HepG2 (cell line): ENCODE data around the gene DOK1. TPM values are rescaled to one million over a fixed set of nuclear protein-coding genes. Genes with fewer than 3 reads are reported as not detected.

Source experiments
- E2F1 ChIP-seq: sonication (generic); formaldehyde crosslinking; IDR thresholded peaks from 2 replicates; pipeline ENCODE4 v1.5.0; 2020; ENCODE audit warnings: missing genetic modification reagents
- EZH2 ChIP-seq: conservative IDR thresholded peaks from 2 replicates; pipeline ENCODE4 v1.6.1; 2012; ENCODE audit warnings: mild to moderate bottlenecking, low read depth, low read length, moderate library complexity
- KDM5A ChIP-seq: fragments of 200-600 bp; sonication (generic); IDR thresholded peaks from 2 replicates; pipeline ENCODE4 v1.7.0; 2018; ENCODE audit warnings: antibody characterized with exemption, mild to moderate bottlenecking, low read length, borderline replicate concordance
- KMT2A ChIP-seq: sonication (generic); formaldehyde crosslinking; IDR thresholded peaks from 2 replicates; pipeline ENCODE4 v1.4.0; 2020; ENCODE audit warnings: missing genetic modification reagents
- MIER2 ChIP-seq: IDR thresholded peaks from 2 replicates; pipeline ENCODE4 v1.6.1; 2016; ENCODE audit warnings: missing biosample characterization, missing genetic modification reagents
- NFKB2 ChIP-seq: sonication (generic); formaldehyde crosslinking; IDR thresholded peaks from 2 replicates; pipeline ENCODE4 v1.4.0; 2020; ENCODE audit warnings: missing genetic modification reagents, borderline replicate concordance
- NR0B2 ChIP-seq: sonication (generic); formaldehyde crosslinking; IDR thresholded peaks from 2 replicates; pipeline ENCODE4 v1.4.0; 2020; ENCODE audit warnings: mild to moderate bottlenecking, missing genetic modification reagents
- PLRG1 ChIP-seq: fragments of 450-650 bp; conservative IDR thresholded peaks from 2 replicates; pipeline ENCODE4 v1.6.1; 2016
- RFX1 ChIP-seq: fragments of 450-650 bp; IDR thresholded peaks from 2 replicates; pipeline ENCODE4 v1.6.1; 2017
- THYN1 ChIP-seq: sonication (generic); formaldehyde crosslinking; IDR thresholded peaks from 2 replicates; pipeline ENCODE4 v1.8.1; 2023; ENCODE audit warnings: low read depth, mild to moderate bottlenecking, moderate library complexity, missing genetic modification reagents, borderline replicate concordance
- TP53 ChIP-seq: sonication (generic); formaldehyde crosslinking; conservative IDR thresholded peaks from 2 replicates; pipeline ENCODE4 v1.4.0; 2020; ENCODE audit warnings: missing genetic modification reagents
- ZNF282 ChIP-seq: fragments of 450-650 bp; IDR thresholded peaks from 2 replicates; pipeline ENCODE4 v1.6.1; 2018; ENCODE audit not compliant: partially characterized antibody
- ZNF318 ChIP-seq: sonication (generic); formaldehyde crosslinking; IDR thresholded peaks from 2 replicates; pipeline ENCODE4 v1.4.0; 2020; ENCODE audit warnings: mild to moderate bottlenecking, missing genetic modification reagents
- ZNF512 ChIP-seq: sonication (generic); formaldehyde crosslinking; IDR thresholded peaks from 2 replicates; pipeline ENCODE4 v1.4.0; 2020; ENCODE audit warnings: mild to moderate bottlenecking, missing genetic modification reagents
- ZNF772 ChIP-seq: sonication (generic); formaldehyde crosslinking; IDR thresholded peaks from 2 replicates; pipeline ENCODE4 v1.5.0; 2020; ENCODE audit warnings: mild to moderate bottlenecking, missing genetic modification reagents
- polyA plus RNA-seq, 8 experiments: library from polyadenylated mRNA; depleted of rRNA in 3 of 8; stranded (reverse) in 7 of 8; unstranded in 1 of 8; fragments of >200 nt; fragmentation: Illumina TruSeq in 4 of 8; extraction: Trizol in 4 of 8; gene quantifications; 2 replicates each; pipeline versions ENCODE4 v1.2.1 to v1.2.3, GENCODE V29; 2011 to 2016; ENCODE audit warnings: low read depth in 4 of 8, missing spikeins in 1 of 8, mixed read lengths in 1 of 8; ENCODE audit not compliant: insufficient read depth in 1 of 8
- total RNA-seq, 5 experiments: library from RNA; depleted of rRNA; stranded (reverse); fragments of >200 nt; fragmentation: Illumina TruSeq; extraction: Trizol; gene quantifications; 2 replicates each; pipeline ENCODE4 v1.2.3, GENCODE V29; 2016; ENCODE audit warnings: low read depth in 1 of 5

DOK1 gene
- total and polyA plus RNA-seq, 2 of the 13 experiments (the other 11 are each of a cell fraction or from before 2014, with no cell fraction given) = 0.53 to 0.74 TPM

GRCh38 chr2:74507145-74507925, 47.2 kb upstream of the DOK1 start, which contains the start of gene PCGF1 (continued):
- TF ChIP-seq MIER2 (CRISPR knock-in tag) (peak; percentile 13; the same call in 1 of the 2 replicates), PLRG1 (no peak), NFKB2 (CRISPR knock-in tag) (peak; percentile 91; the same call in 1 of the 2 replicates), THYN1 (CRISPR knock-in tag) (no peak; the same call in 1 of the 2 replicates), E2F1 (CRISPR knock-in tag) (0 out of 2 replicates have a peak, but pooled peaks have one; percentile 59), ZNF512 (no peak), RFX1 (peak; percentile 97), TP53 (0 out of 2 replicates have a peak, but pooled peaks have one; percentile 19), ZNF772 (CRISPR knock-in tag) (peak; percentile 96), EZH2 (no peak), ZNF318 (CRISPR knock-in tag) (peak; percentile 87; the same call in 1 of the 2 replicates), ZNF282 (no peak), KMT2A (CRISPR knock-in tag) (peak; percentile 88), NR0B2 (CRISPR knock-in tag) (peak; percentile 85; the same call in 1 of the 2 replicates), KDM5A (peak; percentile 88; the same call in 1 of the 2 replicates)
